ENCODE measurements around the gene CBX4. TPM values are rescaled to one million over a fixed set of nuclear protein-coding genes. Genes with fewer than 3 reads are reported as not detected.

Gene CBX4
- total RNA-seq, 1 donor from 2014 or later, result 5.2 TPM

DNA sequence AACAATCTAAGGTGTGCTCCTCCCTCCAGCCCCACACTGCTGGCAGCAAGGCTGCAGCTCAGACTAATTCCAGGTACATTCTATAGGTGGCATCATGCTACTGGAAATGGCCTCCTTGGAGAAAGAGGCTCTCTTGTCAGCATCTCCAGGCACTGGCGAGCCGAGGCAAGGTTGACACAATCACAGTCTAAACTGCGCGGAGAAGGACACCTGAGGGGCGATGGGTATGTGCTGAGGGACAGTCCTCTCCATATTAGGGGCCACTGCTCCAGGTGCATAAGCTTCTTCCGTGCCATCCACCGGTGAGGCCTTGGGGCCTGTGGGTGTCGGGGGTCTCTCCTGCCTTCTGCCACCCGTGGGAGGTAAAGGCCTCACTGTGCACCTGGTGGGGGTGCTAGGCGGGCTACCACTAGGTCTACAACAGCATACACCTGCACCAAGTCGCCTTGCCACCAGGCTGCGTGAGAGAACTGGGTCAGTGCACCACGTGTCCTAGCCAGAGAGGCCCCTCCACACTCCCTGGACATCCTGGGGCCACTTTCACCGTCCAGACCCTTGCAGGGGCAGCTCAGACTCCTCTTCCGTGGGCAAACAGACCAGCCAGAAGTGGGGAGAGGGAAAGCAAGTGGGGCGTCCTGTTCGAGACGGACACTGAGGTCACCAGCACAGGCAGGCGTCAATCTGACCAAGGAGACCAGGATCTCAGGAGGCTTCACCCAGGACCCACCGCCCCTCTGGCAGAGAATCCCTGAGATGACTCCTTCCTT, 30.3 kb downstream of the CBX4 start:
- Histone ChIP-seq H3K27me3 (ENCODE audit: control insufficient read depth in 3 of 3, insufficient read depth in 3 of 3, low read length in 3 of 3) (peaks cover 83 to 94% (median 87%) of the 10 kb centered on the region in 3 donors), H3K4me3 (ENCODE audit: low read length in 3 of 3) (no peak overlapping the region), H3K9ac (ENCODE audit: low read depth in 1 of 3, low read length in 3 of 3) (no peak overlapping the region), H3K27ac (ENCODE audit: low read depth, low read length) (no peak overlapping the region), H3K36me3 (ENCODE audit: control insufficient read depth in 3 of 3, insufficient read depth in 3 of 3, low read length in 3 of 3) (no peaks in the 10 kb centered on the region), H3K4me1 (ENCODE audit: control insufficient read depth in 3 of 3, insufficient read depth in 3 of 3, low read length in 3 of 3) (peaks cover 10 to 26% (median 18%) of the 10 kb centered on the region in 3 donors), H3K9me3 (ENCODE audit: control insufficient read depth in 3 of 3, low read length in 3 of 3) (no peaks in the 10 kb centered on the region)

DNA sequence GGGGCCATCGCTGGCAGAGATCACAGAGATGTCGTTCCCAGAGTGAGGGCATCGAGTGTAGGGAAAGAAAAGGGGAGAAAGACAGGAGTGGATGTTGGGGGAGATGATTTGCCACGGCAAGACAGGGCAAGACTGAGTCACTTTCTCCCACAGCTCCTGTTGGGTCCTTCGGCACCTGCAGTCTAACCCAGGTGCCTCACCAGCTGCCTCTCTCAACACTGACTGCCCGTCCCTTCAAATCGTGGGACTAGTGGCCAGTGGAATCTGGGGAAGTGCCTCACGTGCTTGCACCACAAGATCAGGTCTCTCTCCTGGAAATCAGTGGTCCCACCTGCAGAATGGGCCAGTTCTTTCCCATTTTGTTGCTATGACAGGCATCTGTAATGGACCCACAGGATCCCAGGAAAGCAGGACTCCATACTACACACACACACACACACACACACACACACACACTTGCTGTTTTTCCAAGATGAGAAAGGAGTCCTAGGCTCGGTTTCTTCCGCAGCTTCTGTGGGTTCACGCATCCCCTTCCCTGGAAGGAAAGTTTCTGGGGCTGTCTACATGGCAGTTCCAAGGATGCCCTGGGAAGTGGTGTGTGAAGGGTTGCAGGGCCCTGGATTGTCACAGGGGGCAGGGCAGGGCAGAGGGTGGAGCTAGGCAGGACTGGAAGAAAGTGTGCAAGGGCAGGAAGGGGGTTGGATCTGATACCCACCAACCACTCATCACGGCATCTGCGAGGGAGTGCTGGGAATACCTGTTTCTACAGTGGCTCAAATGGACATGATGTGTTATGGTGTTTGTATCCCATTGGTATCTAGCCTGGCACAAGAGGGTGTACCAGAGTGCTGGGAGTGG, 32.1 kb downstream of the CBX4 start:
- Histone ChIP-seq H3K27me3 (ENCODE audit: control insufficient read depth in 3 of 3, insufficient read depth in 3 of 3, low read length in 3 of 3) (peaks cover 92 to 97% (median 92%) of the 10 kb centered on the region in 3 donors), H3K9me3 (ENCODE audit: control insufficient read depth in 3 of 3, low read length in 3 of 3) (no peaks in the 10 kb centered on the region), H3K4me1 (ENCODE audit: control insufficient read depth in 3 of 3, insufficient read depth in 3 of 3, low read length in 3 of 3) (peaks cover 13 to 27% (median 27%) of the 10 kb centered on the region in 3 donors), H3K9ac (ENCODE audit: low read depth in 1 of 3, low read length in 3 of 3) (no peak overlapping the region), H3K4me3 (ENCODE audit: low read length in 3 of 3) (no peak overlapping the region), H3K36me3 (ENCODE audit: control insufficient read depth in 3 of 3, insufficient read depth in 3 of 3, low read length in 3 of 3) (no peaks in the 10 kb centered on the region), H3K27ac (ENCODE audit: low read depth, low read length) (no peak overlapping the region)

DNA sequence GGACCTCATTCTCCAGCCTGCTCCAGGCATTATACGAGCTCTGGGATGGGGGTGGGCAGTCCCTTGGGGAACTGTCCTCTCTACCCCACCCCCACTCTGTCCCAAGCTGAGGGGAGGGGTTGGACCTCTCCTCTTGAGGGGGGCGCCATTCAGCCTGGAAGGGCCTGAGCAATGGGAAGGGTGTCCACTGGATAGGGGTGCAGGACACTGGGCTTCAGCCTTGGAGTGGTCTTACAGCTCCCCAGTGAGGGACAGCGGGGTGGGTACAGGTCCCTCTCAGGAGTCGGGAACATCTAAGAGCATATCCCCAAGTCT, 32.8 kb downstream of the CBX4 start:
- Histone ChIP-seq H3K9me3 (ENCODE audit: control insufficient read depth in 3 of 3, low read length in 3 of 3) (no peaks in the 10 kb centered on the region), H3K27me3 (ENCODE audit: control insufficient read depth in 3 of 3, insufficient read depth in 3 of 3, low read length in 3 of 3) (peaks cover 92 to 97% (median 92%) of the 10 kb centered on the region in 3 donors), H3K27ac (ENCODE audit: low read depth, low read length) (no peak overlapping the region), H3K36me3 (ENCODE audit: control insufficient read depth in 3 of 3, insufficient read depth in 3 of 3, low read length in 3 of 3) (no peaks in the 10 kb centered on the region), H3K9ac (ENCODE audit: low read depth in 1 of 3, low read length in 3 of 3) (no peak overlapping the region), H3K4me1 (ENCODE audit: control insufficient read depth in 3 of 3, insufficient read depth in 3 of 3, low read length in 3 of 3) (peaks cover 9 to 22% (median 20%) of the 10 kb centered on the region in 3 donors), H3K4me3 (ENCODE audit: low read length in 3 of 3) (no peak overlapping the region)

DNA sequence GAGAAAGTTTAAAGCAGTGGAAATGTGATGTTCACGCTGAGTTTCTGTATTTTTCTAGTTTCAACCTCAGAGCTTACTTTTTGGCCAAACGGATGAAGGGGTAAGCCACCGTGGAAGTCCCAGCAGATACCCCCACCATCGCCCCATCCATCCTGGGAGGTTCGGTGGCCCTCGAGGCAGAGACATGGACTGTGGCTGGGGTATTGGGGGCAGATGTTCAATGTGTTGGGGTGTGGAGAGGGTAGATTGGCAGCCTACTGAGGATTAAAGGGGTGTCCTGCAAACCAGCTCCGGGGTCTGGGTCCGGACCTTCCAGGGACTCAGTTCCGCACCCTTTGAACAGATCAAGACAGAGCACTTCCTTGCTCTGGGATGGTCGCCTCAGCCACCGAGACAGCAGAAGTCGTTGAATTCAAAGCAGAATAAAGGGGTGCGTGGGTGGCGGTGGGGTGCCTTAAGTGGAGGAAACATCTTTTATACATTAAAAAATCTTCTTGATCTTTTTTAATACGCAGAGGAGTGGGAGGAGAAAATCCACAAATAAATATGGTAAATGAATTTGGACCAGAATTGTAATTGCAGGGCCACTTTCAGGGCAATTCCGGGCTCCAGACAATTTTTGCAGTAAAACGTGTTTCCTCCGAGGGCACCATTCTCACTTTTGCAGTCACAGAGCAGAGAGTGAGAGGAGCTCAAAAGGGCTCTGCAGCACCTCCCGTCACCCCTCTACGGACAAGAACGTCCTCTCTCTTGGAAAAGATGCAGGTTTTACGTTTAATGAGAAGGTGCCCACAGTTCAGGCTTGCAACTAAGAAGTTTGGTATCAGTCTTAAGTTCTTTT, 34.2 kb downstream of the CBX4 start:
- Histone ChIP-seq H3K9me3 (ENCODE audit: control insufficient read depth in 3 of 3, low read length in 3 of 3) (no peaks in the 10 kb centered on the region), H3K9ac (ENCODE audit: low read depth in 1 of 3, low read length in 3 of 3) (no peak overlapping the region), H3K4me3 (ENCODE audit: low read length in 3 of 3) (no peak overlapping the region), H3K36me3 (ENCODE audit: control insufficient read depth in 3 of 3, insufficient read depth in 3 of 3, low read length in 3 of 3) (no peaks in the 10 kb centered on the region), H3K27ac (ENCODE audit: low read depth, low read length) (no peak overlapping the region), H3K4me1 (ENCODE audit: control insufficient read depth in 3 of 3, insufficient read depth in 3 of 3, low read length in 3 of 3) (peaks cover 12 to 26% (median 25%) of the 10 kb centered on the region in 3 donors), H3K27me3 (ENCODE audit: control insufficient read depth in 3 of 3, insufficient read depth in 3 of 3, low read length in 3 of 3) (peaks cover 94 to 99% (median 95%) of the 10 kb centered on the region in 3 donors)

DNA sequence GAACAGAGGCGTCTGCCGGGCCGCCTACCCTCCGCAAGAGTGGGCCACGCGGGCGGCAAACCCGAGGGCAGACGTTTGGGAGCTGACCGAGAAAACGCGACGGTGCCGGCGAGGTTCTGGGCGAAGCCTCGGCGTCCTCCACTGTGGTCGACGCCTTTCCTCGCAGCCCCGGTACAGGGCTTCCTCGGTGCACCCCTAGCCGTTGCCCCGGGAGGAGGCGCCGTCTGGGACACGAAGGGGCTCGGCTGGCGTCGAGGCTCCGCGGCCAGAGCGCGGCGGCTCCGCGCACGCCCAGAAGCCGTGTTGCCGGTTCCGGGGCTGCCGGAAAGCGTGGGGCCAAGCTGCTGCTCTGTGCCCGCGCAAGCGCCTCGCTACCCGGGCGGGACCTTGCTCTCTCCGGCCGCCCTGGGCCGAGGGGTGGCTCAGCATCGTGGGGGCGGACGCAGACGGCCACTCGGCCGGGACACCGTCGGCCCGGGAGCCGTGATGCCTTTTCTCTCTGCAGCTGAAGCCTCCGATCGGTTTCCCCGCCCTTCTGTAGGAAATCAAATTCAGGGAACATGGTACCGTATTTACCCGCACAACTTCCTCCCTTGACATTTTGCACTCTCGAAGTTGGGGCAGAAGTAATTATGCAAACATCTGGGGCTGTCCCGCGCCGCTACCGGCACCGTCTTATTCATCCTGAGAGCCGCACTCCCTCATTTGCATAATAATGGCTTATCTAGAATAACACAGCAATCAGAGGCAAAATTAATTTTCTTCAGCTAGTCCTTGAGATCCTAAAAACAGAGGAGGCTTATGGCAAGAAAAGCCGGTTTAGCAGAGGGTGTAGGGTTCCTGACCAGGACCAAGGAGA, 35.0 kb downstream of the CBX4 start:
- peaks cover 20 to 31% (median 28%) of the 10 kb centered on the region in 3 donors for H3K4me1 ChIP-seq (ENCODE audit: control insufficient read depth in 3 of 3, insufficient read depth in 3 of 3, low read length in 3 of 3)
- no peak overlapping the region for H3K4me3 ChIP-seq (ENCODE audit: low read length in 3 of 3)
- H3K9ac ChIP-seq (ENCODE audit: low read depth in 1 of 3, low read length in 3 of 3), result no peak overlapping the region
- H3K36me3 ChIP-seq (ENCODE audit: control insufficient read depth in 3 of 3, insufficient read depth in 3 of 3, low read length in 3 of 3), result no peaks in the 10 kb centered on the region
- peaks cover 99 to 100% (median 99%) of the 10 kb centered on the region in 3 donors for H3K27me3 ChIP-seq (ENCODE audit: control insufficient read depth in 3 of 3, insufficient read depth in 3 of 3, low read length in 3 of 3)
- H3K27ac ChIP-seq (ENCODE audit: low read depth, low read length), result no peak overlapping the region
- no peaks in the 10 kb centered on the region for H3K9me3 ChIP-seq (ENCODE audit: control insufficient read depth in 3 of 3, low read length in 3 of 3)

DNA sequence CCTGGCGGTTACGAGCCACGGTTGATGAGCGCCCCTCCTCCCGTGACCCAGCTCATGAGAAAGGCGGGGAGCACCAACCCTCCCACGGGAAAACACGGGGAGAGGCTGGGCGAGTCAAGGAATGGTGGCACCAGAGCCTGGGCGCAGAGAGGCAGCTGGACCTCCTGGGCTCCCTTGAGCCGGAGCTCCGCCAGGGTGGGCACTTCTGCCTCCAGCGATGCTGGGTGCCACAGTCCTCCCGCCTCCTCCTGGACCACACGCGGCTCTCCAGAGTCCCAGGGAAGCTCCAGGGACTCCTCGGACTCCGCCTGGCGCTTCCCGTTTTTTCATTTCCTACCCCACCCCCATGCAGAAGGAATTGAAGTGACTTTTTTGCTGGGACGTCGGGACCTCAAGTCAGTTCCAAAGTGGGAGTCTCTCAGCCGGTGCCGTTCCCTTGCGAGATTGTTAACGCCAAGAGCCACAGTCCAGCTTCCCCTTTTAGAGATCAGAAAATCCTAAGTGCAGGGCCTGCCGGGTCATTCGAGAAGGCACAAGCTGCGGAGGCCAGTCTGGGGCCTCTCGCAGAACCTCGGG, 35.7 kb downstream of the CBX4 start:
- H3K9me3 ChIP-seq (ENCODE audit: control insufficient read depth in 3 of 3, low read length in 3 of 3), result no peaks in the 10 kb centered on the region
- H3K27me3 ChIP-seq (ENCODE audit: control insufficient read depth in 3 of 3, insufficient read depth in 3 of 3, low read length in 3 of 3), result peaks cover 99 to 100% (median 99%) of the 10 kb centered on the region in 3 donors
- peaks cover 26 to 33% (median 31%) of the 10 kb centered on the region in 3 donors for H3K4me1 ChIP-seq (ENCODE audit: control insufficient read depth in 3 of 3, insufficient read depth in 3 of 3, low read length in 3 of 3)
- H3K36me3 ChIP-seq (ENCODE audit: control insufficient read depth in 3 of 3, insufficient read depth in 3 of 3, low read length in 3 of 3), result no peaks in the 10 kb centered on the region
- H3K4me3 ChIP-seq (ENCODE audit: low read length in 3 of 3), result no peak overlapping the region
- no peak overlapping the region for H3K9ac ChIP-seq (ENCODE audit: low read depth in 1 of 3, low read length in 3 of 3)
- no peak overlapping the region for H3K27ac ChIP-seq (ENCODE audit: low read depth, low read length)

DNA sequence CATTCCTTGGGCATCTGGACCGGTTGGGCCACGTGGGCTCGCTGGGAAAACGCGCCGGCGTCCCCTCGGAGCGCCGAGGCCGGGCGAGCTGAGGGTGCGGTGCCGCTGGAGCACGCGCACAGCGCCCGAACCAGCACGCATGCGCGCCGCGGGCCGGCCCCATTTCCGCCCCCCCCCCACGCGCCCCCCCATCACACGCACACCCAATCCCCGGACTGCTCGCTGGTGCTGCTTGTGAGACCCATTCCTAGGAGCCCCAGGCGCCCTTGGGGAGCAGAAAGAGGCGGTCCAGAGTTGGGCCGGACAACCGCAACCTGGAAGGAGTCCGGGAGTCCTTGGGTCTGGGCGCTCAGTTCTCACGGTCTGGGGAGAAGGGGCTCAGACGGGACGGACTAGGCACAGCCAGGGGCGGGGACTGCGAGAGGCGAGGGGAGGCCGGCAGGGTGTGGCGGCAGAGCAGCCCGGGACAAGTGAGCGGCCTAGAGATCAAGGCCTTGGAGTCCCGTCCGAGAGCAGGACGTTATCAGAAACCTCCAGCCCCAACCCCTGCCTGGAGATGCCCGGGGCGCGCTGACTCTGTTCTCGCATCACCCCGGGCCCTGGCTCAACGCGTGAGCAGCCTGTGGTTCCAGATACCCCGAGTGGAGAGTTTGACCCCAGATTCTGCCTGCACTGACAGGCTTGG, 36.4 kb downstream of the CBX4 start:
- H3K27me3 ChIP-seq (ENCODE audit: control insufficient read depth in 3 of 3, insufficient read depth in 3 of 3, low read length in 3 of 3), result peaks cover 99 to 100% (median 99%) of the 10 kb centered on the region in 3 donors
- no peak overlapping the region for H3K27ac ChIP-seq (ENCODE audit: low read depth, low read length)
- H3K36me3 ChIP-seq (ENCODE audit: control insufficient read depth in 3 of 3, insufficient read depth in 3 of 3, low read length in 3 of 3), result no peaks in the 10 kb centered on the region
- no peak overlapping the region for H3K9ac ChIP-seq (ENCODE audit: low read depth in 1 of 3, low read length in 3 of 3)
- H3K9me3 ChIP-seq (ENCODE audit: control insufficient read depth in 3 of 3, low read length in 3 of 3), result no peaks in the 10 kb centered on the region
- peaks cover 31 to 39% (median 37%) of the 10 kb centered on the region in 3 donors for H3K4me1 ChIP-seq (ENCODE audit: control insufficient read depth in 3 of 3, insufficient read depth in 3 of 3, low read length in 3 of 3)
- no peak overlapping the region for H3K4me3 ChIP-seq (ENCODE audit: low read length in 3 of 3)

DNA sequence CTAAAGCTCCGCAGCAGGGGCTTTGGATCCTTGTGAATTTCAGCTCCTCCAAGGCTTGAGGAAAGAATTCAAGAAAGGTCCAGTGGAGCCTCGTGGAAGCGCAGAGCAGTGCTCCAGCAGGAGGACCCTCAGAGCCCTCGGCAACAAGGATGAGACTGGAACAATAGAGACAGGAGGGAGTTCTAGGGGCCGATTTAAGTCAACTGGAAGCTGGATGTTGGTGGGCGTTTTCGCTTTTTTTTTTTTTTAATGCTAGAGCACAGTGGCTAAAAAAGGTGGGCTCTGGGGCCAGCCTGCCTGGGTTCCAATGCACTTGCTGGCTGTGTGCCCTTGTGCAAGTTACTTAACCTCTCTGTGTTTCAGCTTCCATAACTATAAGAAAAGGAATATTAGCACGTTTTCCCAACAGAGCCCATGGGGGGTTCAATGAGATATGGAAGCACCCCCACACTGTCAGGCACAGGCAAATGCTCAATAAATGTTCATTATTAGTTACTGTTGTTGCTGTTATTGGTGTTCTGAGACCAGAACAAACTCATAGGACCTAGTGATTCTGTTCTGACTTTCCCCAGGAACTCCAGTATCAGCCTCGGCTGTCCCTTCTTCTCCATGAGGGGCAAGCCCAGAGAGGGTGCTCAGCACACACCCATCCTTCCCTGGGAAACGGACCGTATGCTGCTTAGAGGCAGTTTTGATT, 37.1 kb downstream of the CBX4 start:
- Histone ChIP-seq H3K4me3 (ENCODE audit: low read length in 3 of 3) (no peak overlapping the region), H3K4me1 (ENCODE audit: control insufficient read depth in 3 of 3, insufficient read depth in 3 of 3, low read length in 3 of 3) (peaks cover 32 to 40% (median 39%) of the 10 kb centered on the region in 3 donors), H3K27me3 (ENCODE audit: control insufficient read depth in 3 of 3, insufficient read depth in 3 of 3, low read length in 3 of 3) (peaks cover 92 to 95% (median 94%) of the 10 kb centered on the region in 3 donors)

More for the DNA sequence above, 37.1 kb downstream of the CBX4 start:
- H3K9me3 ChIP-seq (ENCODE audit: control insufficient read depth in 3 of 3, low read length in 3 of 3), result no peaks in the 10 kb centered on the region
- H3K36me3 ChIP-seq (ENCODE audit: control insufficient read depth in 3 of 3, insufficient read depth in 3 of 3, low read length in 3 of 3), result no peaks in the 10 kb centered on the region
- no peak overlapping the region for H3K9ac ChIP-seq (ENCODE audit: low read depth in 1 of 3, low read length in 3 of 3)
- H3K27ac ChIP-seq (ENCODE audit: low read depth, low read length), result no peak overlapping the region

Data from skeletal muscle tissue (tissue), 4 donors.